K562 (cell line): ENCODE results near the gene KRTAP12-2. TPM values are rescaled to one million over a fixed set of nuclear protein-coding genes. Genes with fewer than 3 reads are reported as not detected.
A peak's percentile ranks its signal among the peaks of the same experiment; 100 is the strongest.

Source experiments
- ATAC-seq: fragments of 200-7000 bp; cut with Tn5 transposase; 3 replicates; pipeline ENCODE4 v1.9.1; 2020; ENCODE audit warnings: moderate library complexity
- BruUV-seq: library from RNA; stranded (reverse); fragments of 400-500 nt; replicated peaks from 2 replicates; lab custom pipeline; 2021; lab: Mats Ljungman, UMichigan
- CTCF ChIA-PET: fragments of 300-600 bp; formaldehyde crosslinking; extraction: SDS; loops from one replicate; lab custom pipeline; 2021; ENCODE audit warnings: low intra/inter-chr PET ratio; lab: Yijun Ruan, JAX
- POLR2A ChIA-PET: fragments of 300-600, 350-650 bp; sonication (Branson Sonifier 250); formaldehyde crosslinking; extraction: SDS; loops from one replicate; lab custom pipeline; 2021; ENCODE audit warnings: antibody characterized with exemption, inconsistent platforms; lab: Yijun Ruan, JAX
- DNase-seq, 4 experiments: peaks; one replicate each; pipeline versions ENCODE4 v3.0.0 to v3.0.0-alpha.2; 2011 to 2018; ENCODE audit warnings: low spot score in 3 of 4, mixed read lengths in 3 of 4; ENCODE audit errors: extremely low read depth in 1 of 4
- FAIRE-seq: peaks from 2 replicates; lab custom pipeline; 2011; peaks lifted over from hg19 to GRCh38; lab: Jason Lieb, UNC
- H2AFZ ChIP-seq: 2 replicates; pipeline ENCODE4 v1.6.0; 2011; ENCODE audit warnings: low read depth, low read length, control low read depth, inconsistent platforms
- H3K27ac ChIP-seq: fragments of 200-600 bp; 3 replicates; pipeline ENCODE4 v1.8.0; 2011; ENCODE audit warnings: low read depth, mild to moderate bottlenecking, control low read depth, inconsistent platforms, low read length, moderate library complexity, mixed read lengths; ENCODE audit errors: extremely low read depth
- H3K27me3 ChIP-seq, 2 experiments: fragments of 300-600 bp in 1 of 2; 2 replicates in 1 of 2; 3 replicates in 1 of 2; pipeline versions ENCODE4 v1.6.0 to v1.8.0; 2011; ENCODE audit warnings: inconsistent platforms in 2 of 2, low read length in 2 of 2, mild to moderate bottlenecking in 1 of 2, mixed read lengths in 1 of 2, moderate library complexity in 1 of 2; ENCODE audit not compliant: control insufficient read depth in 2 of 2, insufficient read depth in 2 of 2
- H3K36me3 ChIP-seq: fragments of 300-600 bp; 3 replicates; pipeline ENCODE4 v1.8.0; 2011; ENCODE audit warnings: mild to moderate bottlenecking, low read length, inconsistent platforms; ENCODE audit not compliant: control insufficient read depth, insufficient read depth
- H3K4me1 ChIP-seq, 2 experiments: fragments of 200-600 bp in 1 of 2; replicated peaks in 1 of 2; 2 replicates in 1 of 2; 3 replicates in 1 of 2; pipeline versions ENCODE4 v1.5.1 to v1.8.0; 2011; ENCODE audit warnings: inconsistent platforms in 2 of 2, low read length in 2 of 2, mild to moderate bottlenecking in 1 of 2, mixed read lengths in 1 of 2, moderate library complexity in 1 of 2; ENCODE audit not compliant: control insufficient read depth in 2 of 2, insufficient read depth in 2 of 2
- H3K4me2 ChIP-seq: 2 replicates; pipeline ENCODE4 v1.6.1; 2011; ENCODE audit warnings: low read length, control low read depth, inconsistent platforms, mixed read lengths; ENCODE audit not compliant: insufficient read depth
- H3K4me3 ChIP-seq: fragments of 200-600 bp; sonication (generic), shearing (Covaris generic); 2 replicates; pipeline ENCODE4 v1.5.1; 2016; ENCODE audit warnings: control low read depth, inconsistent platforms
- H3K79me2 ChIP-seq: fragments of 200-600 bp; 3 replicates; pipeline ENCODE4 v1.8.0; 2011; ENCODE audit warnings: low read length, inconsistent platforms; ENCODE audit not compliant: control insufficient read depth, insufficient read depth
- H3K9ac ChIP-seq, 2 experiments: 2 replicates each; pipeline versions ENCODE4 v1.6.0 to v1.6.1; 2011; ENCODE audit warnings: low read depth in 2 of 2, low read length in 2 of 2, control low read depth in 1 of 2, inconsistent platforms in 1 of 2, mild to moderate bottlenecking in 1 of 2, mixed read lengths in 1 of 2; ENCODE audit not compliant: insufficient read depth in 1 of 2
- H3K9me1 ChIP-seq: one replicate; pipeline ENCODE4 v1.6.0; 2011; ENCODE audit warnings: inconsistent platforms, mild to moderate bottlenecking, low read length, moderate library complexity; ENCODE audit not compliant: control insufficient read depth, insufficient read depth
- H3K9me3 ChIP-seq: replicated peaks from 2 replicates; pipeline ENCODE4 v1.5.1; 2011; ENCODE audit warnings: low read depth, low read length, inconsistent platforms; ENCODE audit not compliant: control insufficient read depth, insufficient read depth
- H4K20me1 ChIP-seq: replicated peaks from 2 replicates; pipeline ENCODE4 v1.6.1; 2011; ENCODE audit warnings: low read length, inconsistent platforms, mixed read lengths; ENCODE audit not compliant: control insufficient read depth, insufficient read depth
- ARID1B ChIP-seq: fragments of 450-650 bp; IDR thresholded peaks from 2 replicates; pipeline ENCODE4 v1.6.1; 2016; ENCODE audit warnings: antibody characterized with exemption, mild to moderate bottlenecking, inconsistent platforms
- CEBPG ChIP-seq, 3 experiments: fragments of 200-800 bp in 1 of 3; sonication (Bioruptor generic) in 1 of 3; sonication (generic) in 1 of 3; formaldehyde crosslinking in 1 of 3; IDR thresholded peaks in 2 of 3; conservative IDR thresholded peaks in 1 of 3; 2 replicates each; pipeline versions ENCODE4 v1.6.1 to v1.8.0; 2016 to 2022; ENCODE audit warnings: missing compliant biosample characterization in 2 of 3, missing genetic modification characterization in 2 of 3, mild to moderate bottlenecking in 1 of 3, missing genetic modification reagents in 1 of 3
- ESRRA ChIP-seq: fragments of 450-650 bp; IDR thresholded peaks from 2 replicates; pipeline ENCODE4 v1.6.1; 2014; ENCODE audit warnings: low read depth, mild to moderate bottlenecking, moderate library complexity, borderline replicate concordance
- HNRNPH1 ChIP-seq: fragments of 200-400 bp; formaldehyde crosslinking; optimal IDR thresholded peaks from 2 replicates; pipeline ENCODE3; 2017; ENCODE audit warnings: low read depth, mild to moderate bottlenecking, low read length, moderate library complexity
- HSF4 ChIP-seq: fragments of 250-450 bp; sonication (Bioruptor Pico); IDR thresholded peaks from 2 replicates; pipeline ENCODE4 v2.1.2; 2022; ENCODE audit warnings: mild to moderate bottlenecking, moderate library complexity, borderline replicate concordance
- NONO ChIP-seq, 2 experiments: fragments of 200-400 bp in 1 of 2; fragments of 450-650 bp in 1 of 2; formaldehyde crosslinking in 1 of 2; IDR thresholded peaks; 2 replicates each; pipeline ENCODE4 v1.6.1; 2017; ENCODE audit warnings: low read depth in 2 of 2, mild to moderate bottlenecking in 2 of 2, moderate library complexity in 2 of 2, low read length in 1 of 2
- PML ChIP-seq: IDR thresholded peaks from 2 replicates; pipeline ENCODE4 v1.6.1; 2012; ENCODE audit warnings: low read length, inconsistent platforms
- TCF3 ChIP-seq: sonication (generic); formaldehyde crosslinking; IDR thresholded peaks from 2 replicates; pipeline ENCODE4 v1.4.0; 2020; ENCODE audit warnings: mild to moderate bottlenecking, missing genetic modification reagents
- ZNF551 ChIP-seq: fragments of 250-450 bp; sonication (Bioruptor Pico); IDR thresholded peaks from 2 replicates; pipeline ENCODE4 v1.5.0; 2021; ENCODE audit warnings: mild to moderate bottlenecking, moderate library complexity
- ZNF766 ChIP-seq: fragments of 200-800 bp; sonication (Bioruptor generic); conservative IDR thresholded peaks from 2 replicates; pipeline ENCODE4 v1.6.1; 2016; ENCODE audit warnings: missing genetic modification characterization, missing compliant biosample characterization
- WGBS: fragments of 100-300 bp; shearing (Covaris generic); methylation state at CpG from one replicate; pipeline ENCODE4 v1.1.6; 2016; ENCODE audit warnings: low coverage, mixed read lengths; ENCODE audit not compliant: insufficient coverage; ENCODE audit errors: missing lambda C conversion rate; 5-methylcytosine and 5-hydroxymethylcytosine counted together
- in situ Hi-C: fragments of 300-500 bp; cut with MboI; formaldehyde crosslinking; loops from 4 replicates; pipeline ENCODE4 v1.15.0; 2018; ENCODE audit warnings: inconsistent platforms, mixed read lengths
- intact Hi-C: fragments of 100-400 bp; cut with micrococcal nuclease; formaldehyde crosslinking; loops from 2 replicates; pipeline ENCODE4 v1.14.2; 2022
- polyA plus RNA-seq, 8 experiments: library from polyadenylated mRNA; depleted of rRNA in 4 of 8; stranded (reverse) in 5 of 8; unstranded in 3 of 8; fragments of >200 nt; fragmentation: Nextera tagmentation in 2 of 8; fragmentation: Illumina TruSeq in 1 of 8; extraction: Ambion mirVana in 2 of 8; extraction: Trizol in 1 of 8; gene quantifications; 2 replicates each; pipeline versions ENCODE4 v1.2.1 to v1.2.3, GENCODE V29; 2011 to 2014; ENCODE audit warnings: inconsistent platforms in 1 of 8, missing spikeins in 1 of 8
- total RNA-seq, 7 experiments: library from RNA; depleted of rRNA in 6 of 7; stranded (reverse); fragments of >200 nt in 6 of 7; fragmentation: Illumina TruSeq in 2 of 7; extraction: Trizol in 2 of 7; gene quantifications; 2 replicates each; pipeline versions ENCODE4 v1.2.1 to v1.2.3, GENCODE V29; 2011 to 2021; ENCODE audit warnings: low replicate concordance in 1 of 7
- TF ChIP-seq, protein P1 (sequence below): fragments of 250-450 bp; sonication (Bioruptor Pico); IDR thresholded peaks from 2 replicates; pipeline ENCODE4 v1.4.0; 2020

KRTAP12-2 gene
- total and polyA plus RNA-seq, 9 of the 15 experiments (the other 6 are each of a cell fraction or from before 2014, with no cell fraction given), result not detected

DNA sequence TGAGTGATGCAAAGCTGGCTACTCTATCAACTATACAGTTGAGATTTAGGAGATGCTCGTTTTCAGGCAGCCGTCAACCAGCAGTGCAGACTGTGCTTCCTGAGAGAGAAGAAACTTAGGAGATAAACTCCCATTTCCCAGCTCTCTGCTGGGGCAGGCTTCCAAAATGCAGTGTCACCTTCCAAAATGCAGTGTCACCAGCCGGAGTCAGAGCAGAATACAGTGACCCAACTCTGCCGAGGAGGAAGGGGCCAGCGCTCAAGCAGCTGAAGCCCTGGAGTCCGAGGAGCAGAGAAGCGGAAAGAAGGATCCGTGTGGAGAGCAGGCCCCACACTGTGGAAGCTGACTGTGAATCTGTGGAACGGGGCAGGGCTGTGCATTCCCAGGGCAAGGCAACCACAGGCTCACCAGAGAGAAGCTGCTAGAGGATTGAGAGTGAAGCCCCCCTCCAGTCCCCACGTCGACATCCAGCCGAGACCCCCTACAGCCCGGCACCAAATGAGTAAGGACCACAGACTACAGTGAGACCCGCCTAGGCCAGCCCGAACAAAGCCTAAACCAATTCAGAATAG, 15.9 kb upstream of the KRTAP12-2 start (continued):
- TF ChIP-seq PML (no peak), ZNF551 (CRISPR knock-in tag) (no peak), ESRRA (0 out of 2 replicates have a peak, but pooled peaks have one; percentile 19), CEBPG (CRISPR knock-in tag; IDR thresholded peaks at IDR 0.05) (no peak), CEBPG (tag; conservative IDR thresholded peaks at IDR 0.05 in 1 of 2, IDR thresholded peaks at IDR 0.05 in 1 of 2) (no peak)
- TF ChIP-seq, all 486 proteins: peak for 10

DNA sequence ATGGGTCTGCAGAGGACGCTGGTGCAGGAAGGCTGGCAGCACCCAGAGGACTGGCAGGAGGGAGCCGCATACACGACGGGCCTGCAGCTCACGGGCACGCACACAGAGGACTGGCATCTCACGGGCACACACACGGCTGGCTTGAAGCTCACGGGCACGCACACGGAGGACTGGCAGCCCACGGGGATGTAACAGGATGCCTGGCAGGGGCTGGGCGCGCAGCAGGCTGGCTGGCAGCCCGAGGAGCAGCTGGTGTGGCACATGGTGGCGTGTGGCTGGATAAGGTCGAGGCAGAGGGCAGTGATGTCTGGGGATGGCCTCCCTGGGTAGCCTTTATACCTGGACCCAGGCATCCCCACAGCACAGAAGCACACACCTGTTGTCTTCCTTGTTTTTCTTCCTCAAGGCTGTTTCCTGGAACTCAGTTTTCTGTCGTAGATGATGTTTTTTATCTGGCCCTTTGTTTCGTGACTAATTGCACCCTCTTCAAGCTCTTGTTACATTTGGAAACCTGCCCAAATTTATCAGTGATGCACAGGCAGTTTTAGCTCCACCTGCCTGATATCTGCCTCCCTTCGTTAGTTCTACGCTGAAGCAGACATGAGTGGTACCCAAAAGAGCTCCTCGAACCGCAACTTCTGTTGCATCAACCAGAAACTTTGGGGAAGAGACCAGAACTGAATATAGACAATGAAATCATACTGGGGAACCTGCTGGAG, 15.3 kb upstream of the KRTAP12-2 start, which contains the start of gene KRTAP12-1:
Gene KRTAP12-1, minus strand, starts transcription at position 303 of the 719 bp plus-strand sequence. Its CDS starts 40 bp downstream, at position 263.
- FAIRE-seq (peak; percentile 46), DNase-seq (peak in 1 of 4 experiments; percentile 30), ATAC-seq (no peak)
- peaks cover 0 to 6% of the 10 kb centered on the region in 2 experiments; a peak in 2 of 5 replicates for H3K4me1 ChIP-seq
- POLR2A ChIA-PET, result interaction anchor here (0.9 to 1.6 kb wide), 3 partner anchors 9 to 31 kb away, joined by 3 to 4 read pairs (median 4); no protein-coding TSS in a partner anchor
- H3K4me2 ChIP-seq, result no peak within 1 kb of the TSS
- intact Hi-C loops, result no loop called here
- H3K79me2 ChIP-seq, result no peaks in the 10 kb centered on the region
- H3K9ac ChIP-seq, result no peak within 1 kb of the TSS
- H3K27ac ChIP-seq, result no peak within 1 kb of the TSS
- no peak within 1 kb of the TSS for H3K4me3 ChIP-seq
- no peaks in the 10 kb centered on the region for H3K9me1 ChIP-seq
- H4K20me1 ChIP-seq, result 0 out of 2 replicates have a peak, but pooled peaks cover 2% of the 10 kb centered on the region
- WGBS, result under 1% methylated on average over 21 of the region's 23 CpGs
- in situ Hi-C loops, result no loop called here
- BruUV-seq, result no TSS peak
- H3K27me3 ChIP-seq, result peaks cover 10 to 42% of the 10 kb centered on the region in 2 experiments
- H3K9me3 ChIP-seq, result no peaks in the 10 kb centered on the region
- CTCF ChIA-PET, result no interaction called here
- no peaks in the 10 kb centered on the region for H3K36me3 ChIP-seq
- no peak within 1 kb of the TSS for H2AFZ ChIP-seq
- TF ChIP-seq HSF4 (CRISPR knock-in tag) (no peak), TCF3 (peak; percentile 27; the same call in 1 of the 2 replicates), NONO (IDR thresholded peaks at IDR 0.05; ENCODE audit: low read depth in 2 of 2, low read length in 1 of 2) (no peak), HNRNPH1 (no peak), ARID1B (peak; percentile 52), ZNF766 (no peak)
- TF ChIP-seq, protein P1, sequence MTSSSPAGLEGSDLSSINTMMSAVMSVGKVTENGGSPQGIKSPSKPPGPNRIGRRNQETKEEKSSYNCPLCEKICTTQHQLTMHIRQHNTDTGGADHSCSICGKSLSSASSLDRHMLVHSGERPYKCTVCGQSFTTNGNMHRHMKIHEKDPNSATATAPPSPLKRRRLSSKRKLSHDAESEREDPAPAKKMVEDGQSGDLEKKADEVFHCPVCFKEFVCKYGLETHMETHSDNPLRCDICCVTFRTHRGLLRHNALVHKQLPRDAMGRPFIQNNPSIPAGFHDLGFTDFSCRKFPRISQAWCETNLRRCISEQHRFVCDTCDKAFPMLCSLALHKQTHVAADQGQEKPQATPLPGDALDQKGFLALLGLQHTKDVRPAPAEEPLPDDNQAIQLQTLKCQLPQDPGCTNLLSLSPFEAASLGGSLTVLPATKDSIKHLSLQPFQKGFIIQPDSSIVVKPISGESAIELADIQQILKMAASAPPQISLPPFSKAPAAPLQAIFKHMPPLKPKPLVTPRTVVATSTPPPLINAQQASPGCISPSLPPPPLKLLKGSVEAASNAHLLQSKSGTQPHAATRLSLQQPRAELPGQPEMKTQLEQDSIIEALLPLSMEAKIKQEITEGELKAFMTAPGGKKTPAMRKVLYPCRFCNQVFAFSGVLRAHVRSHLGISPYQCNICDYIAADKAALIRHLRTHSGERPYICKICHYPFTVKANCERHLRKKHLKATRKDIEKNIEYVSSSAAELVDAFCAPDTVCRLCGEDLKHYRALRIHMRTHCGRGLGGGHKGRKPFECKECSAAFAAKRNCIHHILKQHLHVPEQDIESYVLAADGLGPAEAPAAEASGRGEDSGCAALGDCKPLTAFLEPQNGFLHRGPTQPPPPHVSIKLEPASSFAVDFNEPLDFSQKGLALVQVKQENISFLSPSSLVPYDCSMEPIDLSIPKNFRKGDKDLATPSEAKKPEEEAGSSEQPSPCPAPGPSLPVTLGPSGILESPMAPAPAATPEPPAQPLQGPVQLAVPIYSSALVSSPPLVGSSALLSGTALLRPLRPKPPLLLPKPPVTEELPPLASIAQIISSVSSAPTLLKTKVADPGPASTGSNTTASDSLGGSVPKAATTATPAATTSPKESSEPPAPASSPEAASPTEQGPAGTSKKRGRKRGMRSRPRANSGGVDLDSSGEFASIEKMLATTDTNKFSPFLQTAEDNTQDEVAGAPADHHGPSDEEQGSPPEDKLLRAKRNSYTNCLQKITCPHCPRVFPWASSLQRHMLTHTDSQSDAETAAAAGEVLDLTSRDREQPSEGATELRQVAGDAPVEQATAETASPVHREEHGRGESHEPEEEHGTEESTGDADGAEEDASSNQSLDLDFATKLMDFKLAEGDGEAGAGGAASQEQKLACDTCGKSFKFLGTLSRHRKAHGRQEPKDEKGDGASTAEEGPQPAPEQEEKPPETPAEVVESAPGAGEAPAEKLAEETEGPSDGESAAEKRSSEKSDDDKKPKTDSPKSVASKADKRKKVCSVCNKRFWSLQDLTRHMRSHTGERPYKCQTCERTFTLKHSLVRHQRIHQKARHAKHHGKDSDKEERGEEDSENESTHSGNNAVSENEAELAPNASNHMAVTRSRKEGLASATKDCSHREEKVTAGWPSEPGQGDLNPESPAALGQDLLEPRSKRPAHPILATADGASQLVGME, result no peak
